ENCODE results near the gene NUP205.

DNA sequence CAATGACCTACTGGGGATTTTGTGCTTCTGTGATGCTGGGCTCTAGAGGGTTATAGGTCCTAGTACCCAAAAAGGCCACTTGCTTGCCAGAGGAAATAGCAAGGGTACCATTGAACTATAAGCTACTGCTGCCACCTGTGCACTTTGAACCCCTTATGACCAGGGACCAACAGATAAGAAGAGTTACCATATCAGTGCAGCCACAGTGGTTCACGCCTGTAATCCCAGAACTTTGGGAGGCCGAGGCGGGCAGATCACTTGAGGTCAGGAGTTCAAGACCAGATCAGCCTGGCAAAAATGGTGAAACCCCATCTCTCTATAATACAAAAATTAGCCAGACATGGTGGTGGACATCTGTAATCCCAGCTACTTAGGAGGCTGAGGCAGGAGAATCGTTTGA is 32.3 kb upstream of the NUP205 start:
- TF ChIP-seq EZH2 (IDR thresholded peaks at IDR 0.05; ENCODE audit: low read length, unreplicated experiment) = no peak
- TF ChIP-seq, protein P1, sequence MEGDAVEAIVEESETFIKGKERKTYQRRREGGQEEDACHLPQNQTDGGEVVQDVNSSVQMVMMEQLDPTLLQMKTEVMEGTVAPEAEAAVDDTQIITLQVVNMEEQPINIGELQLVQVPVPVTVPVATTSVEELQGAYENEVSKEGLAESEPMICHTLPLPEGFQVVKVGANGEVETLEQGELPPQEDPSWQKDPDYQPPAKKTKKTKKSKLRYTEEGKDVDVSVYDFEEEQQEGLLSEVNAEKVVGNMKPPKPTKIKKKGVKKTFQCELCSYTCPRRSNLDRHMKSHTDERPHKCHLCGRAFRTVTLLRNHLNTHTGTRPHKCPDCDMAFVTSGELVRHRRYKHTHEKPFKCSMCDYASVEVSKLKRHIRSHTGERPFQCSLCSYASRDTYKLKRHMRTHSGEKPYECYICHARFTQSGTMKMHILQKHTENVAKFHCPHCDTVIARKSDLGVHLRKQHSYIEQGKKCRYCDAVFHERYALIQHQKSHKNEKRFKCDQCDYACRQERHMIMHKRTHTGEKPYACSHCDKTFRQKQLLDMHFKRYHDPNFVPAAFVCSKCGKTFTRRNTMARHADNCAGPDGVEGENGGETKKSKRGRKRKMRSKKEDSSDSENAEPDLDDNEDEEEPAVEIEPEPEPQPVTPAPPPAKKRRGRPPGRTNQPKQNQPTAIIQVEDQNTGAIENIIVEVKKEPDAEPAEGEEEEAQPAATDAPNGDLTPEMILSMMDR (conservative IDR thresholded peaks at IDR 0.05; ENCODE audit: low read depth, low read length) = no peak
